Thymus (tissue), 11 donors: ENCODE results near the gene NDUFAF4. TPM values are rescaled to one million over a fixed set of nuclear protein-coding genes. Genes with fewer than 3 reads are reported as not detected.

Experiments used
- DNase-seq, 9 donors: peaks; one replicate each; pipeline ENCODE4 v3.0.0-alpha.2; 2013; ENCODE audit warnings: low spot score in 9 of 9, low read depth in 6 of 9, missing footprints in 1 of 9
- H3K27ac ChIP-seq, 2 donors: one replicate each; pipeline ENCODE4 v1.5.1; 2013; ENCODE audit warnings: control low read depth in 1 of 2, low read depth in 1 of 2, low read length in 1 of 2, mild to moderate bottlenecking in 1 of 2, moderate library complexity in 1 of 2
- H3K27me3 ChIP-seq, 2 donors: one replicate each; pipeline ENCODE4 v1.5.1; 2013; ENCODE audit warnings: low read length in 1 of 2; ENCODE audit not compliant: control insufficient read depth in 2 of 2, insufficient read depth in 1 of 2
- H3K36me3 ChIP-seq, 2 donors: one replicate each; pipeline ENCODE4 v1.5.1; 2013; ENCODE audit warnings: low read length in 1 of 2, mild to moderate bottlenecking in 1 of 2, moderate library complexity in 1 of 2; ENCODE audit not compliant: control insufficient read depth in 2 of 2, insufficient read depth in 2 of 2
- H3K4me1 ChIP-seq, 2 donors: one replicate each; pipeline ENCODE4 v1.5.1; 2013; ENCODE audit warnings: low read length in 2 of 2; ENCODE audit not compliant: control insufficient read depth in 2 of 2, insufficient read depth in 2 of 2
- H3K4me3 ChIP-seq, 2 donors: one replicate each; pipeline ENCODE4 v1.5.1; 2013; ENCODE audit warnings: low read length in 2 of 2, control low read depth in 1 of 2, mild to moderate bottlenecking in 1 of 2
- H3K9me3 ChIP-seq, 2 donors: one replicate each; pipeline ENCODE4 v1.5.1; 2013; ENCODE audit warnings: low read length in 1 of 2, mild to moderate bottlenecking in 1 of 2; ENCODE audit not compliant: control insufficient read depth in 2 of 2, insufficient read depth in 1 of 2
- WGBS: extraction: QIAGEN DNeasy Blood & Tissue Kit; methylation state at CpG from one replicate; pipeline ENCODE4 v1.1.7; 2013; 5-methylcytosine and 5-hydroxymethylcytosine counted together
- polyA plus RNA-seq: library from polyadenylated mRNA; stranded (reverse); fragments of 200-250 nt; gene quantifications from one replicate; pipeline ENCODE4 v1.2.3, GENCODE V29; 2013
- total RNA-seq: library from RNA; stranded (reverse); fragments of 120-200 nt; gene quantifications from one replicate; pipeline ENCODE4 v1.2.4, GENCODE V29; 2013
- donor health status: healthy.

NDUFAF4 gene
- total and polyA plus RNA-seq, 2 donors = 32.3 to 47.5 TPM

DNA sequence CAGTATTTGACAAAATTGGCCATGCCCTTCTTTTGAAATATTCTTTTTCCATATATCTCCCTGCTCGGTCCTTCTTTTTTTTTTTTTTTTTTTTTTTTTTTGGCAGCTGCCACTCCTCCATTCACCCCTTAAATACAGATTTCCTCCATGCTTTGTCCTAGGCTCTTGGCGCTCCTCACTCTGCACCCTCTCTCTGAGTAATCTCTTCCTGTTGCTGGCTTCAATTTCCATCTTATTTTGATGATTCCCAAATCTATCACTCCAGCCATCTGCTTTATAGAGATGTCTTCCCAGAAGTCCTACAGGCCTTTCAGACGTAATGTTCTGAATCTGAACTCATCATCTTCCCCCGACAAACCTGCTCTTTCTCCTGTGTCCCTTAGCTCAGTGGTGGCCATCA is 14.1 kb upstream of the NDUFAF4 start:
- peaks cover 0 to 15% of the 10 kb centered on the region in 2 donors for H3K27me3 ChIP-seq
- no peak for DNase-seq
- no peak overlapping the region for H3K4me3 ChIP-seq

DNA sequence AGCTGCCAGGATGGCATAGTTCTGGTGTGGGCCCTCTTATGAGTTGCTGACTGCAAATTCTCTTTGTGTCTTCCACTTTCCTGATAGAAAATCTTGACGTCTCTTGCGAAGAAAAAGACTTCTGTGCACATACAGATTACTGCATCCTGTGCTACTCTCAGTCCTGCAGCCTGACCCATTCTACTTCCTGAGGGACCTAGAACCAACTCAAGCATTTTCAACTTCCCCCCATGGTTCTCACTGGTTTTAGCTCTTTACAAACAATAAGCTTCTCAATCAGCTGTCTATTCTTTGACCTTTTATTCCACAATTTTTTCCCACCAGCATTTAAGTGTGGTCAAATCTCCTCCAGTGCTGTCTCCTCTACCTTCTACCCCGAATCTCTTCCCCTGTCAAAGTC is 13.5 kb upstream of the NDUFAF4 start:
- Histone ChIP-seq H3K4me3 (no peak overlapping the region), H3K27me3 (peaks cover 0 to 15% of the 10 kb centered on the region in 2 donors), H3K9me3 (no peaks in the 10 kb centered on the region), H3K36me3 (no peaks in the 10 kb centered on the region), H3K4me1 (no peaks in the 10 kb centered on the region), H3K27ac (no peak overlapping the region)
- DNase-seq = no peak
- WGBS = 87% methylated on average over 3 of the region's 3 CpGs

More for the DNA sequence above, 14.1 kb upstream of the NDUFAF4 start:
- no peaks in the 10 kb centered on the region for H3K9me3 ChIP-seq
- no peaks in the 10 kb centered on the region for H3K4me1 ChIP-seq
- WGBS = 95% methylated on average over 4 of the region's 4 CpGs
- H3K27ac ChIP-seq = no peak overlapping the region
- H3K36me3 ChIP-seq = no peaks in the 10 kb centered on the region

GRCh38 chr6:96909811-96910210 is 12.1 kb upstream of the NDUFAF4 start:
- no peaks in the 10 kb centered on the region for H3K4me1 ChIP-seq
- no peak overlapping the region for H3K4me3 ChIP-seq
- no peak for DNase-seq
- 92% methylated on average over 2 of the region's 2 CpGs for WGBS
- H3K9me3 ChIP-seq = no peaks in the 10 kb centered on the region
- H3K27ac ChIP-seq = no peak overlapping the region
- peaks cover 0 to 16% of the 10 kb centered on the region in 2 donors for H3K27me3 ChIP-seq
- no peaks in the 10 kb centered on the region for H3K36me3 ChIP-seq

DNA sequence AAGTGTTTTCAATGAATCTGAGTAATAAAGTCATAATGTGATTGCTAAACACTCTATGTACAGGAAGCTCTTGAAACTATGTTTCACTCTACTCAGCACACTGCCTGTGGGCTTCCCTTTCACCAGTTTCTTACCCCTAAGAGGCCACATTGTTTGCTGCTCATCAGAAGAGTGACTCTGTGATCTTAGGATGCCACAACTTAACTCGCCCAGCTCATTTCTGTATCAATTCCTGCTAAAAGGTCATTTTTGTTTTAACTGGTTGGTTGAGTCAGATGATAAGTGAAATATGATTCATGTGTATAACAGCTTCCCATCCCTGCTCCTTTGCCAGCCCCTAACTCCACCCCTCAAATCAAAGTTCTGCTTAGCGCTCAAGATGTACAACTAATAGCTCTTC is 9.8 kb upstream of the NDUFAF4 start:
- Histone ChIP-seq H3K27me3 (peaks cover 0 to 19% of the 10 kb centered on the region in 2 donors), H3K27ac (no peak overlapping the region), H3K36me3 (no peaks in the 10 kb centered on the region), H3K9me3 (no peaks in the 10 kb centered on the region), H3K4me3 (no peak overlapping the region), H3K4me1 (no peaks in the 10 kb centered on the region)
- DNase-seq = no peak
- 93% methylated on average over 2 of the region's 2 CpGs for WGBS

DNA sequence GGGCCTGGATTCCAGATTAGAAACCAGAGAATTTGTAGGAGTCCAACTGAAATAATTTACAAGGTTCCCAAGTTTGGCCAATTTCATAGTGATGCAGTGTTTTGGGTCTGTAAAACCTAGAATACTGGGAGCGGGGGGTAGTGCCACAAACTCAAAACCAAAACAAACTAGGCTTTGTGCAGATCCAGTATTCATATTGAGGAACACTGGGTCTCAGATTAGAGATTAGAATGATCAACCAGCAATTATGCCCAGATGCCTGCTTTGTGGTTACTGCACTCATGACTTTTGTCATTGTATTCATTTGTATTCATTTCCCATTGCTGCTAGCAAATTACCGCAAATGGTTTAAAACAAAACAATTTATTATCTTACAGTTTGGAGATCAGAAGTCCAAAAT is 3.2 kb upstream of the NDUFAF4 start:
- DNase-seq = no peak
- no peak overlapping the region for H3K4me3 ChIP-seq
- H3K9me3 ChIP-seq = no peaks in the 10 kb centered on the region
- H3K27ac ChIP-seq = no peak overlapping the region
- peaks cover 4 to 5% of the 10 kb centered on the region in 2 donors for H3K4me1 ChIP-seq
- over 99% methylated on average over 2 of the region's 2 CpGs for WGBS
- peaks cover 0 to 2% of the 10 kb centered on the region in 2 donors for H3K36me3 ChIP-seq
- H3K27me3 ChIP-seq = peaks cover 5 to 9% of the 10 kb centered on the region in 2 donors

GRCh38 chr6:96899451-96899998 is 1.8 kb upstream of the NDUFAF4 start:
- Histone ChIP-seq H3K9me3 (no peaks in the 10 kb centered on the region), H3K27me3 (peaks cover 5 to 6% of the 10 kb centered on the region in 2 donors), H3K4me3 (no peak overlapping the region), H3K4me1 (peaks cover 4 to 5% of the 10 kb centered on the region in 2 donors), H3K27ac (no peak overlapping the region), H3K36me3 (peaks cover 0 to 8% of the 10 kb centered on the region in 2 donors)
- DNase-seq = no peak
- WGBS = 96% methylated on average over 2 of the region's 2 CpGs

GRCh38 chr6:96899019-96899418 is 1.3 kb upstream of the NDUFAF4 start:
- Histone ChIP-seq H3K27ac (no peak overlapping the region), H3K4me3 (no peak overlapping the region), H3K4me1 (peaks cover 4 to 5% of the 10 kb centered on the region in 2 donors), H3K27me3 (peaks cover 5% of the 10 kb centered on the region in 2 donors), H3K36me3 (peaks cover 2 to 13% of the 10 kb centered on the region in 2 donors), H3K9me3 (no peaks in the 10 kb centered on the region)
- DNase-seq = no peak
- WGBS = 17% methylated on average over 3 of the region's 3 CpGs

GRCh38 chr6:96898241-96898851 is 655 bp upstream of the NDUFAF4 start:
- peak in 4 of 9 donors; percentile 4 to 44 (median 18) for DNase-seq
- WGBS = under 1% methylated on average over 10 of the region's 10 CpGs
- Histone ChIP-seq H3K36me3 (peaks cover 3 to 15% of the 10 kb centered on the region in 2 donors), H3K4me1 (peaks cover 4 to 5% of the 10 kb centered on the region in 2 donors), H3K27me3 (peaks cover 2 to 5% of the 10 kb centered on the region in 2 donors), H3K9me3 (no peaks in the 10 kb centered on the region), H3K27ac (peak overlapping the region; percentile 76 to 88), H3K4me3 (peak overlapping the region; percentile 77 to 96)

DNA sequence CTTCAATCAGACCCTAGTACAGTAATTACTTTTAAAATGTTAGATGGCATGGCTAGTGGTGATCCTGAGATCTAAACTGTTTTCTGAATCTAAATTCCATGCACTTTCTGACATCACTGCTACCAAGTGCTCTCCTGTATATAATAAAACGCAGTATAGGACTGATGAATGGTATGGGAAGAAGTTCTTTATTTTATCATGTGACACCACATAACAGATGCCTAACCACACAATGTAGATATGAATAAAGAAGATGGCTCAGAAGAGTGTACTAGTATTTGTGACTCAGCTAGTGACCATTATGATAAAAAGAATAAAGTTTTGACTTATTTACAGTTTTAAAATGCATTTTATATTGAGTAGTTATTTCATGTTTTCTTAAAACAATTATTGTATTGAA is 8.5 kb downstream of the NDUFAF4 start:
- Histone ChIP-seq H3K9me3 (no peaks in the 10 kb centered on the region), H3K4me3 (no peak overlapping the region), H3K27ac (no peak overlapping the region), H3K4me1 (peaks cover 0 to 5% of the 10 kb centered on the region in 2 donors), H3K36me3 (peaks cover 14 to 38% of the 10 kb centered on the region in 2 donors), H3K27me3 (no peaks in the 10 kb centered on the region)
- 0% methylated on average over 1 of the region's 1 CpG for WGBS
- DNase-seq = no peak
